Fibroblast of mammary gland (primary cell): ENCODE results near the gene GNAT2.

Experiments
- DNase-seq: peaks from one replicate; pipeline ENCODE4 v3.0.0-alpha.2; 2010; ENCODE audit warnings: low read depth
- H3K4me3 ChIP-seq: 2 replicates; pipeline ENCODE4 v1.5.1; 2011; ENCODE audit warnings: low read depth, mild to moderate bottlenecking, low read length, moderate library complexity; ENCODE audit not compliant: control insufficient read depth
- CTCF ChIP-seq: conservative IDR thresholded peaks from 2 replicates; pipeline ENCODE4 v1.5.1; 2011; ENCODE audit warnings: low read depth, low read length, inconsistent platforms; ENCODE audit not compliant: control insufficient read depth, insufficient read depth

The GNAT2 gene

GRCh38 chr1:109632671-109633346, 13.4 kb upstream of the GNAT2 start:
- no peak for TF ChIP-seq CTCF
- DNase-seq: no peak
- no peak overlapping the region for H3K4me3 ChIP-seq

GRCh38 chr1:109631513-109632505, 12.4 kb upstream of the GNAT2 start:
- no peak overlapping the region for H3K4me3 ChIP-seq
- DNase-seq: no peak
- TF ChIP-seq CTCF: no peak

GRCh38 chr1:109630898-109631512, 11.6 kb upstream of the GNAT2 start:
- no peak for DNase-seq
- no peak for TF ChIP-seq CTCF
- H3K4me3 ChIP-seq: no peak overlapping the region

GRCh38 chr1:109630081-109630897, 10.9 kb upstream of the GNAT2 start:
- peak; percentile 5 for TF ChIP-seq CTCF
- no peak overlapping the region for H3K4me3 ChIP-seq
- DNase-seq: no peak

- DNase-seq: no peak
- TF ChIP-seq CTCF: no peak
- H3K4me3 ChIP-seq: no peak overlapping the region
Measured at GRCh38 chr1:109629372-109630030, 10.1 kb upstream of the GNAT2 start.
